Lower leg skin (tissue), 3 donors: ENCODE measurements around the gene LLGL1.

Experiments used
- POLR2A ChIP-seq, 2 donors: fragments of 450-650 bp; IDR thresholded peaks; one replicate each; pipeline ENCODE4 v1.6.1; 2016 to 2017; ENCODE audit warnings: antibody characterized with exemption in 2 of 2, mild to moderate bottlenecking in 1 of 2, moderate library complexity in 1 of 2
- TF ChIP-seq, protein P1 (sequence below), 3 donors: fragments of 450-650 bp; IDR thresholded peaks; one replicate each; pipeline ENCODE4 v1.5.1; 2016; ENCODE audit warnings: antibody characterized with exemption in 3 of 3, mild to moderate bottlenecking in 3 of 3, moderate library complexity in 2 of 3

- TF ChIP-seq, protein P1, sequence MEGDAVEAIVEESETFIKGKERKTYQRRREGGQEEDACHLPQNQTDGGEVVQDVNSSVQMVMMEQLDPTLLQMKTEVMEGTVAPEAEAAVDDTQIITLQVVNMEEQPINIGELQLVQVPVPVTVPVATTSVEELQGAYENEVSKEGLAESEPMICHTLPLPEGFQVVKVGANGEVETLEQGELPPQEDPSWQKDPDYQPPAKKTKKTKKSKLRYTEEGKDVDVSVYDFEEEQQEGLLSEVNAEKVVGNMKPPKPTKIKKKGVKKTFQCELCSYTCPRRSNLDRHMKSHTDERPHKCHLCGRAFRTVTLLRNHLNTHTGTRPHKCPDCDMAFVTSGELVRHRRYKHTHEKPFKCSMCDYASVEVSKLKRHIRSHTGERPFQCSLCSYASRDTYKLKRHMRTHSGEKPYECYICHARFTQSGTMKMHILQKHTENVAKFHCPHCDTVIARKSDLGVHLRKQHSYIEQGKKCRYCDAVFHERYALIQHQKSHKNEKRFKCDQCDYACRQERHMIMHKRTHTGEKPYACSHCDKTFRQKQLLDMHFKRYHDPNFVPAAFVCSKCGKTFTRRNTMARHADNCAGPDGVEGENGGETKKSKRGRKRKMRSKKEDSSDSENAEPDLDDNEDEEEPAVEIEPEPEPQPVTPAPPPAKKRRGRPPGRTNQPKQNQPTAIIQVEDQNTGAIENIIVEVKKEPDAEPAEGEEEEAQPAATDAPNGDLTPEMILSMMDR (IDR thresholded peaks at IDR 0.05), result no peak
- no peak for TF ChIP-seq POLR2A (IDR thresholded peaks at IDR 0.05)
Measured at GRCh38 chr17:18190628-18191235, 34.7 kb upstream of the LLGL1 start.
